Stimulated activated CD8-positive, alpha-beta memory T cell treated with anti-CD3 and anti-CD28 coated beads, Interleukin-15, amount 100 ng/mL, for 1 hour (primary cell): ENCODE data around the gene SLIT3.

ENCODE experiments used
- DNase-seq: peaks from one replicate; pipeline ENCODE4 v3.0.0-alpha.2; 2020; ENCODE audit warnings: low read depth

The SLIT3 gene

DNA sequence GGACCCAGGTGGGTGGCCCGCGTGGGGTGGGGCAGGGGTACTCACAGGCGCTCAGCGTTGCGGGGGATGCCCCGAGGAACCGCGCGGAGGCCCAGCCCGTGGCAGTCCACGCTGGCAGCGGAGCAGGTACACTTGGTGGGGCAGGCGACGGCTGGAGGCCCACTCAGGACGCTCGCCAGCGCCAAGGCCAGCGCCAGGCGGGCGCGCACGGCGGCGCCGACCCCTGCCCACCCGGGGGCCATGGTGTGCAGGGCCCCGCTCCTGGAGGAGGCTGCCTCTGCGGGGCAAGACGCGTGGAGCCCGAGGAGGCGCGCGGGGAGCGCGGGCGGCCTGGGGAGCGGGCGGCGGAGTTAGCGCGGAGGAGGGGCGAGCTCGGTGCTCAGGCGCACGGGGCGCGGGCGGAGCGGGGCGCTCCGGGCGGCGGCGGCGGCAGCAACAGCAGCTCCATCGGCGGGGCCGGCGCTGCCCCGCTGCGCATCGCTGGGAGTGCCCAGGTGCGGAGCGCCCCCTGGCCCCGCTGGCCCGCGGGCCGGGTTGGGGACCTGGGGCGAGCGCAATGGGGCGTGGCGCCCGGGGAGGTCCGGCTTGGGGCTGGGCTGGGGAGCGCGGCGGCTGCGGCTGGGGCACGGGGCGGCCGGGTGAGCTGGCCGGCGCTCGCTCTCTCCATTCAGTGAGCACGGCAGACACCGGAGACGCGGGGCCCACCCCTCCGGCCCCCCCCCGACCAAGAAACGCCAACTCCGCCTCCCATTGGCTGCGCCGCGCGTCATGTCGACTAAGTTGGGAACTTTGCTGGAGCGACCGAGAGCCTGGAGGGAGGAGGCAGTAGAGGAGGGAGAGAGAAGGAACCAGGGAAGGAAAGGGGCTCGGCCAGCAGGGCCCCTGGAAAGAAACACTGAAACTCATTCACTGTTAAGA is at the start of gene SLIT3:
TSS of gene SLIT3 (minus strand) at position 672 of the 918 bp plus-strand sequence. CDS start at position 242, 430 bp downstream.
- no peak for DNase-seq

DNA sequence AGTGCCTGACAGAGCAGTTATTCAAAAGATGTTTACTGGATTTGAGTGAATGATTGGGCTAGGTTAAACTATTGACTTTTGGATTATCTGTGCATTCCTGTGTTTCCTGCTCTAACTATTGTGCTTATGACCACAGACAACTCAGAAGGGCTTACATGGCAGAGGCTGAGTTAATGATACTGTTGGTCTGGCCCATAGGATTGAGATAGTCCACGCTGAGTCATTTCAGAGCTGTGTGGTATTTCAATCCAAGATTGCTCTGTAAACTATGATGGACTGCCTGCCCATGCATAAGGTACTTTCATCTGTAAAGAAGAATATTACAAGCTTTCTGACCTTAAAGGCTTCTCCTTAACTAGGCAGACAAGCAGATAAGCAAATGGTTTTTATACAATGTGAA is 49.1 kb upstream of the SLIT3 start:
- no peak for DNase-seq

DNA sequence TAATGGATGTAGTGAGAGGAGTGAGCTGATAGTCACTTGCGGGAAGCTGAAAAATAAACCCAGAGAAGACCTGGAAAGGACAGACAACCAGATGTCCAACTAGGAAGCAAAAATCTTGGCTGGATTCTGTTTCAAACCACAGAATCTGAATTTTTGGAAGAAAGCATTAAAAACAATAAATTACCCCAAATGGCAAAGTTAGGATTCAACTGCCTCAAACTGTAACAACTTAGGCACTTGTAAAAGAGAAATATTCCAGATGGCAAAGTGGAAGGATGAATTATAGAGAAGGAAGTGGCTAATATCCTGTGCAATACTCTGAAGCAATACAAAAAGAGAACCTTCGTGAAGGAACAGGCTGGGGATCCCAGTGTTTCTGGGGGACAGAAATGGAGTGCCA is 46.8 kb upstream of the SLIT3 start:
- DNase-seq, result no peak

DNA sequence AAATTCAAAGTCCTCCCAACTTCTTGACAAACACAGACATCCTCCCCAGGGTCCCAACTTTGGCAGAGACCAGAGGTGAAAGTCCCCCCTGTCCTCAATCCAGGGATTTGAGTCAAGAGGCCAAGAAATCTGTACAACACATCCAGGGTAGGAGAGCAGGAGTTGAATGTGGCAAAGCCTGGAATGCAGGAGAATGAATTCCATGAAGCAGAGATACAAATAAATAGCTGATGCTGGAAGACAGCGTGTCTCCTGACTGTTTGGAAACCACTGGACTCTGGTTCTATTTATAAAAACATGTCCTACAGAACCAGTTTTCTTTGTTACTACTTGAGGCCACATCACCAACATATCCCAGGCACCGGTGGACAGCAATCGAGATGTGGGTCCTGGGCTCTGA is 43.7 kb upstream of the SLIT3 start:
- DNase-seq, result no peak

DNA sequence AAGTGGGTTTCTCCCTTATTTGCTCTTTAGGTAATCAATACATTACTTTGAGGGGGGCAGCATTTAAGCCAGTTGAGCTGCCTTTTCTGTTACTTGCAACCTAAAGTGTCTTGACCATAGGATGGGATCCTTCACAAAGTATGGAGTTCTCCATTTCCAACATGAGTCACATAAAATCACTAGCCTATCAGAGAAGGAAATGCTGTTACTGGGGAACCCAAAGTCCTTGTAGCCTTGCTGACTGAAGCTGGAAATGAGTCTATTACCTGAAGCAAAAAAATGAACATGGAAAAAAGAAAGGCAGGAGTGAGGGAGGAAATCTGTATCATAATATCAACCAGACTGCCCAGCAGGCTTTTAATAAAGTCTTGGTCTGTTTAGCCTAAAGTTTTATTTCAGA is 42.8 kb upstream of the SLIT3 start:
- DNase-seq, result no peak

DNA sequence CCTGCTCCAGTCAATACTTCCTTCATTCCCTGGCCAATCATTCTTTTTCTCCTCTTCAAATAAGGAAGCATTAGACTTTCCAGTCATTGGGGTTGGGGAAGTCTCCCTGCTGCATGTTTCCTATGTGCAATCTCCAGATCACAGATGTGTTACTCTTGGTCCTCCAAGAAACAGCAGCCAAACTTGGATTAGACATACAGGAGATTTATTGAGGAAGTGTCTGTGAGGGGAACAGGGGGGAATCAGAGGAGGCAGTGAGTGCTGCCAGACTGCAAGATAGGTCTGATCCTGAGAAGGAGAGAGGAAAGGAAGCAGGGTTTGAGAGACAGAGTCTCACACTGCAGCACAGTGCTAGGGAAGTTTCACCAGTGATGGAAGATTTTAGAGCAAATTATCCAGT is 40.6 kb upstream of the SLIT3 start:
- DNase-seq, result no peak

DNA sequence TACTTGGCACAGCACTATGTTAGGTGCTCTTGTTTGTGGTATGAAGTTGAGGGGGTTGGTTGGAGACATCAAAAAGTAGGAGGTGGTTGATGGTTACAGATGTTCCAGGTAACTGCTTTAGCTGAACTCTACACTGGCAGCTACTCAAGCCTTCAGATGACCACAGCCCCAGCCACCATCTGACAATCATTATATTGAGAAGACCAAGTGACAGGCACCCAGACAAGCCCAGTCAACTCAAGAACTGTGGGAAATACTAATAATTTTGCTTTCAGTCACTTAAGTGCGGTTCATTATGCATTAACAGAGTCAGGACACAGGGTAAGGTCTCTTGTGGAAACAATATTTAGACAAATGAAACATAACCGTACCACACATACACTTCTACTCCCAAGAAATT is 38.9 kb upstream of the SLIT3 start:
- no peak for DNase-seq

DNA sequence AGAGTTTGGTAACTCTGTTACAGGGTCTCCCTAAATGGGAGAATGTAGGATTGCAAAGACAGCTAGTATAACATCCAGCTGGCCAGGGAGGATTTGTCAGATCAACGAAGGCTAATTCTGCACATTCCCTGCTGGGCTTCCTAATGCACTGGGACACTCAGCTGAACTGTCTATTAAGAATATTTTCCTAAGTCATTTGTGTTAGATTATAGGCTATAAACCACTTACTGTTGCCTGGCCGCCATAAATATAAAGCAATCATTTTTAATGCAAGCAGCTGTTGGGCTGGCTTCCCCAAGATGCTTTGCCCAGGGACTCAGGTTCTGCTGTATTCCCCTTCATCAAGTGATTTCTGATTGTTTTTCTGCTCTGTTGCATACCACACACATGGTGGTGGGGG is 35.3 kb upstream of the SLIT3 start:
- DNase-seq, result no peak

DNA sequence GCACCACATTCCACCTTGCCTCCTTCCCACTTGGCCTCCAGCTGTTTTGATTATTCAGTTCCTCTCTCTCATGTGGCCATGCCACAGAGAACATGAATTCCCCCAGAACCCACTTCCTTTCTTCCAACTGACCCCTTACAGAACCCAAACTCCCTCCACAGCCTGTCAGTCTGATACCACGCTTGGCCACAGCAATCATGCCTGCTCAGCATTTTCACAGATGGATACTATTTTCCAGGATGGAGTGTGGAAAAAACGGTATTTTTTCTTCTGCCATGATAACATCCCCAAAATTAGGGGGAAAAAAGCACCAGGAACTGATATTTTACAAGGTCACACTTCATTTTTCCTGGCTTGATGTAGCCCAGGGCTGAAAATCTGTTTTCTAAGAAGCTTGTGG is 34.9 kb upstream of the SLIT3 start:
- DNase-seq, result no peak

DNA sequence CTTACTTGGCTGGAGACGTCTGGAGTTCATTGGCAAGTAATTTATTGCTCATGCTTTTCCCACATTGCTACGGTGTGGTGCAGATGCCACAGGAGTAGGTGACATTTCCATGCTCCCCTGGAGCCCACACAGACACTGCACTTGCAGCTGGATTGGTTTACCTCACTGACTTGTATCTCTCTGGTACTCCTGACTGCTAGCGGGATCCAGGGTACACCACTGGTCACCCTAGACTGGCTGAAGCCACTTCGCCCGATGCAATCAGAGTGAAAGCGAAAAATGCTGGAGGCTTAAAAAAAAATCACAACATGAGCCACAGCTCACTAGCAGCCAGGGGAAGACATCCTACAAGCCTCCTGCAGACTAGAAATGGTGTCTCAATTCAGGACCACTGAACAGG is 32.6 kb upstream of the SLIT3 start:
- DNase-seq, result no peak

DNA sequence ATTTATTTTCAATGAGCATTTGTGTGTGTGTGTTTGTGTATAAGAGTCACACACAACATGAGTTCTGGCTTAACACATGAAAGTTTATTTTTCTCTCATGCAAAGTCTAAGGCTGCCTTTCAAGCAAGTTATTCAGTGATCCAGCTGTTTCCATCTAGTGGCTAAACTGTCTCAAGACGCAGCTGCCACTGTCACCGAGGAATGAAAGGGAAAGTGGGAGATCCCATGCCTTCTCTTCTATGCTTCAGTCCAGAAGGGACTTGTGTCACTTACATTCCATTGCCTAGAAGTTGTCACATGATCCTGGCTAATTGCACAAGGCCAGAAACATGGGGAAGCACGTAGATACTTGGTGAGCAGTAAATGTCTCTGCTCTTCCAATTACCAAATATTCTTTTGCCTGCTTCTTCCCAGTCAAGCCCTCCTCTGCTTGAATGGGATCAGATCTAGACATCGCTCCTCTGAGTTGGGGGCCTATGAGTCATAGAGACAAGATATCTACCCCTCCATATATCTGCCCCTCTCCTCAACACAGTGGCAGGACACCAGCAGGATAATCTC is 30.4 kb upstream of the SLIT3 start:
- no peak for DNase-seq

DNA sequence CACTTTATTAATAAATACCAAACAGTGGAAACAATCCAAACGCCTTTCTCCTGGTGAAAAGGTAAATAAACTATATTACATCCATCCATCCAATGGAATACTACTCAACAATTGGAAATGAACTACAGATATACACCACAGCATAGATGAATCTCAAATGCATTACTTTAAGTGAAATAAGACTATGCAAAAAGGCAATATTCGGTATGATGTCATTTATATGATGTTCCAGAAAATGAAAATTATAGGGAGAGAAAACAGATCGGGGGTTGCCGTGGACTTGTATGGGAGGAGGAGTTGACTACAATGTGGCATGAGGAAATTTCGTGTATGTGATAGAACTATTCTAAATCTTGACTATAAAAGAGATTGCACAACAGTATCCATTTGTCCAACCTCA is 27.5 kb upstream of the SLIT3 start:
- DNase-seq, result no peak

DNA sequence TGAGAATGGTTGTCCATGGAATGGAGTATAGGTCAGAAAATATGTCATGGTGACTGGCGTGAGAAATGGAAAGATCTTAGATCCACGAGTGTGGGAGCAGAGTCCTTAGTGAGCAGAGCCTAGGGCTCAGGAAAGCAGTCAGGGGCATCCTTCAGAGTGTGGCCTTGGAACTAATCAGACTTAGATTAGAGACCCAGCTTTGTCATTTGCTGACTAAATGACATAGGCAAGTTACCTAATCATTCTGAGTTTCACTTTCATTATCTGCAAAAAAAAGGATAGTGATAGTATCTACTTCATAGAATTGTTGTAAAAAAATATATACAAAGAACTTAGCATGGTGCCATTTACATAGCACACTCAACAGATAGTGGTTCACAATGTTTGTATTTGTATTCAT is 24.3 kb upstream of the SLIT3 start:
- DNase-seq, result no peak

DNA sequence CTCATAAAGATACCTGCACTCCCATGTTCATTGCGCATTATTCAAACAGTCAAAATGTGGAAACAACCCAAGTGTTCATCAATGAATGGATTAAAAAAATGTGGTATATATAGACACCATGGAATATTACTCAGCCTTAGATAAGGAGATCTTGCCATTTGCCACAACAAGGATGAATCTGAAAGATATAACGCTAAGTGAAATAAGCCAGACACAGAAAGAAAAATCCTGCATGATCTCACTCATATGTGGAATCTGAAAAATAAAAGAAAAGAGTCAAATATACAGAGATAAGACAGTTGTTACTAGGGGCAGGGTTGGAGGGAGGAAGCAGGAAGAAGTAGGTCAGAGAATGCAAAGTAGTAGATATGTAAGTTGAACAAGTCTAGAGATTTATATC is 17.6 kb upstream of the SLIT3 start:
- no peak for DNase-seq

DNA sequence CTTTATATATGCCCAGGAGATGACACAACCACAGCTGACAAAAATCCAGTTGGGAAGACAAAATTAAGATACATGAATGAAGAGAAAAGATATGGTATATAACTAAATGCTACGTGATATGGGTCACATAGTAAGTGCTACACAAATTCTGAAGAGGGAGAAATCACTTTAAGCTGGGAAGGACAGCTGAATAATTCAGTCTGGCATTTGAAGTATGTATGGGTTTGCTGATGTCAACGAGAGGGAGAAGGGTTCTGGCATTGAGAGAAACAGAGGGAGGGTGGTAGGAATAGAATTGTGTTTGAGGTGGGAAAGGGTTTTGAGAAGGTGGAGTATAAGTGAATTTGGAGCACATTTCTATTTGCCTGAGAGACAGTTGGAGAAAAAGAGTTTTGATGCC is 6.7 kb upstream of the SLIT3 start:
- DNase-seq, result no peak

DNA sequence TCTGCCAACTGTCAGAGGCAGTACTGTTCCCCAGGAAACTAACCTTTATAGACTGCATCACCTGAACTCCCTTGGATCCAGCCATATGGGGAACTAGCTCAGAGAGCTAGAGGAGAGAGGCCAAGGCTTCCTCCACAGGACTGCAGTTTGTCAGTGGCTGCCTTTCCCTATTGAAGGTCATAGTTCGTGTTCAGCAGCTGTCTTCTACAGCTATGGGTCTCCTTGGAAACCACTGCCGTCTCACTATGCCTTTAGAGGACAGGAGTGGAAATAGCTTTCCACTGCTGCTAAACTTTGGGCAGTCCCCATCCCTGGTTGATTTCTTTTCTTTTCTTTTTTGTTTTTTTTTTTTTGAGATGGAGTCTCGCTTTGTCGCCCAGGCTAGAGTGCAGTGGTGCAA is 4.4 kb upstream of the SLIT3 start:
- DNase-seq, result no peak

DNA sequence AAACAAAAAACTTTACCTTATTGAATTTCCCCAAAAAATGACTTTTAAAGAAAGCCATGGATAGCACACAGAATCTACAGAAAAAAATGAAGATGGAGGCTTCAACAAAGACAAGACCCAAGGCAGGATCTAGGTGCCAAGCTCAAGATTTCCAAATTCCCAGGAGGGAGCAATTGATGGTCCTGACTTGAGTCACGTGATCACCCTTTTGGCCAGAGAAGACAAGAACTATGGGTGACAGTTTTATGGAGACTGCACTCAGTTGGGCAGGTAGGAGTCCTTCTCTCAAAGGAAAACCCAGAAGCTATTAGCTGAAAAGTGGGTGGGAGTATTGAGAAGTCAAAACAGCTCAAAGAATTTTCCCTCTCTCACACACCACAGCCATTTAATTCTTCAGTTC is 3.2 kb upstream of the SLIT3 start:
- no peak for DNase-seq

DNA sequence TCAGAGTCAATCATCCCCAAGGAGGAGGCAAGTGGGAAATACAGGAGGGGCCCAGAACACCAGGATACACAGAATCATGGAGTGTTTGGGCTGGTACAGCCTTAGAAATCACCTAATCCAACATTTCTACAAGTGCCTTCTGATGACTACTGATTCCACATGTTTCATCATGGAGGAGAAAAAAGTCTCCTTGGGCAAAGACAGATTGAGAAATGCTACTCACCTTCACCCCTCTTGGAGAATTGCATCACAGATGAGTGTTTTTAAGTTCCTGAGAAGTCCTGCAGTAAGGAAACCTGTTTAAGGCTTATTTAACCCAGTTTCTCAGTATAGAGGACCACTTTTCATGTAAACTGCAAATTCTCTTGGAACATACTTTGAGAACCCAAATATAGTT is 2.2 kb upstream of the SLIT3 start:
- no peak for DNase-seq

DNA sequence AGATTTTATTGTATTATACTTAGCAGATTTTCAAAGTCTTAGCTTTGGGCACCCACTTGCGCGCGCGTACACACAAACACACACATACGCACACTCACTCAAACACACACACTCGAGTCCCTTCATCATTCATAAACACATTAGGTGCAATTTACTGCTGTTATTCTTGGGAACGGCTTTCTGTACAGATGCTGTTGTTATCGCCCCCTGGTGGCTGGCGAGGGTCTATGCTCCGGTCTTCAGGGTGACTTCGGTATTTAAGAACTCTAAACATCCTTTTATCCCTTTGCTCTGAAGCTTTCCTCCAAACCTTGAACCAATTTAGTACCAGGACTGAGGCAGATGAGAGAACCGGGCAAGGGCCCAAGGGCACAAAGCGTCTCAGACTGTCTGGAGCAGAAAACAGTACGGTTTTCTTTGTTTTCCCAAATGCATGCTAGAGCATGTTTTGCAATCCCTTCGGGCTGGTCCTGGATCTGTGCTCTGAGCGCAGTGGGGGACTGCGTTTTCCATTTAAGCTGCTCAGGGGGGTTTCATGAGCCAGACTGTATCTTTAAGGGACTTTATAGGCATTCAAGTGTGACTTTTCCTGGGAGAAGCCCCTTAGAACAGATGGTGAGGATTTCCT is 1.7 kb upstream of the SLIT3 start:
- DNase-seq, result no peak

DNA sequence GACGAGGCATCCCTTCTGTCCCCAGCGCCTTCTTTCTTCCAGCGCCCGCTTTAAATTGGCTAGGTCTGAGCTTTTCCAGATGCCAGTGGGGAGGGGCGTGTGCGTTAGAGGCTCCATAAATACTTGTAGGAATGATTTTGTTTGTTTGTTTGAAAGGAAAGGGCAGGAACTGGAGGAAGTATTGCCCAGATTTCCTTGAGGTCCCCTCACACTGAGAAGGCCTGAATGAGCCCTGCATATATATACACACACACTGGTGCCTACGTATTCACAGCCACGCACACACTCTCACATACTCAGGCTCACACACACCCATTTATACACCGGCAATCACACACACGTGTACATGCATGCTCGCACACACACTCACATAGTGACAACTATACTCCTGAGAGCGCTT is 1.0 kb upstream of the SLIT3 start:
- no peak for DNase-seq

DNA sequence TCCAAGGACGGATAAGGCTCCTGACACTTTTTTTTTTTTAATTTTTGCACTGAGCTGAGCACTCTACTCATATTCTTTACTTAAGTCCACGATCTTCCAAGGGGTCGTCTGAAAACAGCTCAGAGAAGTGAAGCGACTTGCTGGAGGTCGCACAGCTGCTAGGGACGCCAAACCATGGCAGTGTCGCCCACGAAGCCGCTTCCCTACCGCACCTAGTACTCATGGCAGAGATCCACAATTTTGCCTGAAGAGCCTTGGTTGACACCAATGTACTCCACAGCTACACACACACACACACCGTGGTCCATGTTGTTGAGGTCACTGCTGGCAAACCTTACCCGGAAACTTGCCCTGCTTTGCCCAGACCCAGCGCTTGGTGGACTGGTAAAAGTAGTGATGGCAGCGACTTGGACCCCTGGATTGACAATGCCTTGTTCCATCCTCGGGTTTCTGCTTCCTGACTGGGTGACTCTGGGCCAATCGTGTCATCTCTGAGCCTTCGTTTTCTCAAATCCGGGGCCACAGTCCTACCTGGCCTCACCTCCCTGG is 521 bp upstream of the SLIT3 start:
- no peak for DNase-seq

DNA sequence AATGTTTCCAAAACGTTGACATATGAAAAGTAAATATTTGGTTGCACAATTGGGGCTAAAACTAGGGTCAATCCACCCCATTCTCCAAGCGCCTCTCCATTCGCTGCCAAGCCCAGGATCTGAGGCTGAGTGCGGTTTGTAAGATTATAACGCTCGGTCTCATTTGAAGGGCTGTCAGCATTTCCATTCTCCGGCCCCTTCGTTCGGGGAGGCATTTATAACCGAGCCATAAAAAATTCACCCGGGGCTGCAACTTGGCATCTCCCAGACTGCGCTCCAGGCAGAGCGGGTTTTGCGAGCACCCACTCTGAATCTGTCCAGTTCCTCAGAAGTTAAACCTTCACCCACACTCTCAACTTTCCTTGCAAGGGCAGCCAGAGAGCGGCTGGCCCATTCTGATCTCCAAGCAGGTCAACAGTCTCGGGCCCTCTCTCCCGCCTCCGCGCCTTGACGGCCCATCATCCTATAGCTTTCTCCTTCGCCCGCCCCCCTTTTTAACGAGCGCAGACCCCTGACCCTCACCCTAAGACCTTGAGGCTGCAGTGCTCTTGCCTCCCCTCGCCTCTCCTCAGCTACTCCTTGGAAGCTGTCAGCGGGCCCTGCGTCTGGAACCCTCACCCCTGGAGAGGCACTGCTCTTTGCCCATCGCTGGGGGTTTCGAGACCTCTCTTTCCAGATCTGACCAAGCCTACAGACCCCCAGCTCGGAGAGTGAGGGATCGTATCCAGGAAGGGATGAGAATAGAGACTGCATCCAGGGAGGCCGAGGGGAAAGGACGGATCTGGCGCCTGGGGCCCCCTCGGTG is 1.1 kb downstream of the SLIT3 start:
- DNase-seq, result no peak
